Measurements from ENCODE around the gene CD53.

DNA sequence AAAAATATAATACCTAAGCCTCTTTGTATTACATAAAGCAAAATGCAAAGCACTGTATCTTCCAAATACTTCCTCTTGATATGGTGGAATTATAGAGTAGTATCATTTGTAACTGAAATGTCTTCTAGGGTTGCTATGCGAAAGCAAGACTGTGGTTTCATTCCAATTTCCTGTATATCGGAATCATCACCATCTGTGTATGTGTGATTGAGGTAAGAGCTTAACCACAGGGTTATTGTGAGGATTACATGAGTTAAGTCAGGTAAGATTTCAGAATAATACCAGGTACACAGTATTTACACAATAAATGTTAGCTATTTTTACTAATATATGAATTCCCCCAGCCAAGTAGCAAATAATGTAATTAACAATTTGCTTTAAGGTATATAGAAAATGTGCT is 24.7 kb downstream of the CD53 start:
- TF ChIP-seq, protein P1, sequence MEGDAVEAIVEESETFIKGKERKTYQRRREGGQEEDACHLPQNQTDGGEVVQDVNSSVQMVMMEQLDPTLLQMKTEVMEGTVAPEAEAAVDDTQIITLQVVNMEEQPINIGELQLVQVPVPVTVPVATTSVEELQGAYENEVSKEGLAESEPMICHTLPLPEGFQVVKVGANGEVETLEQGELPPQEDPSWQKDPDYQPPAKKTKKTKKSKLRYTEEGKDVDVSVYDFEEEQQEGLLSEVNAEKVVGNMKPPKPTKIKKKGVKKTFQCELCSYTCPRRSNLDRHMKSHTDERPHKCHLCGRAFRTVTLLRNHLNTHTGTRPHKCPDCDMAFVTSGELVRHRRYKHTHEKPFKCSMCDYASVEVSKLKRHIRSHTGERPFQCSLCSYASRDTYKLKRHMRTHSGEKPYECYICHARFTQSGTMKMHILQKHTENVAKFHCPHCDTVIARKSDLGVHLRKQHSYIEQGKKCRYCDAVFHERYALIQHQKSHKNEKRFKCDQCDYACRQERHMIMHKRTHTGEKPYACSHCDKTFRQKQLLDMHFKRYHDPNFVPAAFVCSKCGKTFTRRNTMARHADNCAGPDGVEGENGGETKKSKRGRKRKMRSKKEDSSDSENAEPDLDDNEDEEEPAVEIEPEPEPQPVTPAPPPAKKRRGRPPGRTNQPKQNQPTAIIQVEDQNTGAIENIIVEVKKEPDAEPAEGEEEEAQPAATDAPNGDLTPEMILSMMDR (IDR thresholded peaks at IDR 0.05) = no peak
- TF ChIP-seq POLR2A (IDR thresholded peaks at IDR 0.05) (no peak), POLR2AphosphoS5 (IDR thresholded peaks at IDR 0.05) (no peak)
